ENCODE measurements around the gene RAB11FIP4. TPM values are rescaled to one million over a fixed set of nuclear protein-coding genes. Genes with fewer than 3 reads are reported as not detected.
A peak's percentile ranks its signal among the peaks of the same experiment; 100 is the strongest.

Gene RAB11FIP4
- total and polyA plus RNA-seq, 9 of the 15 experiments (the other 6 are each of a cell fraction or from before 2014, with no cell fraction given): 0.62 to 16.6 (median 8.9) TPM

- TF ChIP-seq ZMIZ1 (IDR thresholded peaks at IDR 0.05; ENCODE audit: low read depth in 2 of 2, low read length in 2 of 2): no peak
- TF ChIP-seq CBFA2T3 (IDR thresholded peaks at IDR 0.05): no peak; the same call in 1 of the 2 replicates
- no peak for TF ChIP-seq JUNB (CRISPR knock-in tag; conservative IDR thresholded peaks at IDR 0.05)
- no peak for TF ChIP-seq PTTG1 (tag; IDR thresholded peaks at IDR 0.05; ENCODE audit: low read depth)
- no peak for TF ChIP-seq FOXP1 (CRISPR knock-in tag; IDR thresholded peaks at IDR 0.05)
- TF ChIP-seq LEF1 (IDR thresholded peaks at IDR 0.05): no peak
- TF ChIP-seq ZBTB12 (CRISPR knock-in tag; IDR thresholded peaks at IDR 0.05): no peak
- TF ChIP-seq CBX8 (IDR thresholded peaks at IDR 0.05; ENCODE audit: borderline replicate concordance, extremely low read depth, low read depth, low read length, poor library complexity, severe bottlenecking): no peak
- TF ChIP-seq ZNF551 (CRISPR knock-in tag; IDR thresholded peaks at IDR 0.05): no peak
- no peak for TF ChIP-seq RNF2 (IDR thresholded peaks at IDR 0.05)
- TF ChIP-seq TEAD1 (CRISPR knock-in tag; IDR thresholded peaks at IDR 0.05): no peak
- no peak for TF ChIP-seq ARHGAP35 (IDR thresholded peaks at IDR 0.05; ENCODE audit: partially characterized antibody)
- no peak for TF ChIP-seq STAT5B (CRISPR knock-in tag; IDR thresholded peaks at IDR 0.05)
- TF ChIP-seq SUPT5H (IDR thresholded peaks at IDR 0.05): peak; percentile 33; the same call in 1 of the 2 replicates
- no peak for TF ChIP-seq ZNF586 (CRISPR knock-in tag; conservative IDR thresholded peaks at IDR 0.05)
- no peak for TF ChIP-seq PHB (CRISPR knock-in tag; IDR thresholded peaks at IDR 0.05)
- no peak for TF ChIP-seq CBFB (CRISPR knock-in tag; IDR thresholded peaks at IDR 0.05)
- no peak for TF ChIP-seq SIN3A (IDR thresholded peaks at IDR 0.05; ENCODE audit: borderline replicate concordance in 2 of 2, control insufficient read depth in 1 of 2, low read depth in 2 of 2, low read length in 2 of 2)
- no peak for TF ChIP-seq BRD9 (IDR thresholded peaks at IDR 0.05; ENCODE audit: low read depth, partially characterized antibody)
- no peak for TF ChIP-seq ZBTB26 (CRISPR knock-in tag; IDR thresholded peaks at IDR 0.05)
- TF ChIP-seq BCL6 (CRISPR knock-in tag; IDR thresholded peaks at IDR 0.05): no peak
- TF ChIP-seq ZNF511 (CRISPR knock-in tag; IDR thresholded peaks at IDR 0.05): no peak
These were observed 66.1 kb downstream of the RAB11FIP4 start (continued) for GRCh38 chr17:31457391-31458234.

Measured in K562 (cell line).